Panc1 (cell line): ENCODE results near the gene PPP1R1C.

Experiments used
- CTCF ChIP-seq: fragments of 450-650 bp; IDR thresholded peaks from 2 replicates; pipeline ENCODE4 v1.5.1; 2017; ENCODE audit warnings: mild to moderate bottlenecking
- POLR2AphosphoS5 ChIP-seq: IDR thresholded peaks from 2 replicates; pipeline ENCODE4 v1.6.1; 2012; ENCODE audit warnings: mild to moderate bottlenecking, low read depth, low read length, moderate library complexity
- REST ChIP-seq, 2 experiments: IDR thresholded peaks; 2 replicates each; pipeline ENCODE4 v1.6.1; 2011 to 2012; ENCODE audit warnings: low read depth in 2 of 2, control low read depth in 1 of 2, low read length in 1 of 2, mild to moderate bottlenecking in 1 of 2, moderate library complexity in 1 of 2; ENCODE audit not compliant: insufficient read depth in 1 of 2
- SIN3A ChIP-seq: IDR thresholded peaks from 2 replicates; pipeline ENCODE4 v1.6.1; 2012; ENCODE audit warnings: low read depth, mild to moderate bottlenecking, low read length, moderate library complexity, borderline replicate concordance; ENCODE audit not compliant: insufficient read depth
- TCF7L2 ChIP-seq: IDR thresholded peaks from 2 replicates; pipeline ENCODE4 v1.6.1; 2011; ENCODE audit warnings: mild to moderate bottlenecking, low read depth, low read length, inconsistent platforms

- TF ChIP-seq CTCF (no peak), SIN3A (no peak), POLR2AphosphoS5 (no peak), REST (IDR thresholded peaks at IDR 0.05; ENCODE audit: insufficient read depth in 1 of 2, low read depth in 2 of 2, low read length in 1 of 2) (no peak), TCF7L2 (no peak)
Observed at GRCh38 chr2:182068811-182069210, 83.2 kb downstream of the PPP1R1C start.
